Prostate gland (tissue), 2 donors: Measurements from ENCODE around the gene SNRPA1.

ENCODE experiments used
- POLR2A ChIP-seq: fragments of 450-650 bp; IDR thresholded peaks from one replicate; pipeline ENCODE4 v1.6.1; 2016; ENCODE audit warnings: antibody characterized with exemption, mild to moderate bottlenecking
- POLR2AphosphoS5 ChIP-seq: sonication (generic); formaldehyde crosslinking; IDR thresholded peaks from one replicate; pipeline ENCODE4 v1.6.1; 2017; ENCODE audit warnings: antibody characterized with exemption
- TF ChIP-seq, protein P1 (sequence below), 4 experiments: fragments of 200-600 bp in 2 of 4; fragments of 450-650 bp in 2 of 4; sonication (generic) in 2 of 4; IDR thresholded peaks; 1 replicate in 3 of 4; 2 replicates in 1 of 4; pipeline ENCODE4 v1.5.1; 2016 to 2019; ENCODE audit warnings: antibody characterized with exemption in 4 of 4, mild to moderate bottlenecking in 2 of 4, moderate library complexity in 2 of 4

DNA sequence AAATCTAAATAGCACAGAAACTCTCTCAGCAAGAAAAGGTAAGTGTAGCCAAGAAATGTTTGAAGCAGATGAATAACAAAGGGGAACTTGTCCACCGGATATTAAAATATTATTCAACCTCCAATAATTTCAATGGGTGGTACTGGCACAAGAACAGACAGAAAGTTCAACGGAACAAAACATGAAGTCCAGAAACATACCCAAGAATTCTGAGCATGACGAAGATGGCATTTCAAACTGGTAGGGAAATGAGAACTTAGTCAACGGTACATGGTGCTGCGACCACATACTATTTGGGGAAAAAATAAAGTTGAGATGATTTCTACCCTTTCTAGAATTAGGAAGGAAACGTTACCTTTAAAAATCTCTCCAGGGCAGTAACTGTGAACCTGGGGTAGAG lies 48.7 kb downstream of the SNRPA1 start:
- no peak for TF ChIP-seq POLR2AphosphoS5
- TF ChIP-seq, protein P1, sequence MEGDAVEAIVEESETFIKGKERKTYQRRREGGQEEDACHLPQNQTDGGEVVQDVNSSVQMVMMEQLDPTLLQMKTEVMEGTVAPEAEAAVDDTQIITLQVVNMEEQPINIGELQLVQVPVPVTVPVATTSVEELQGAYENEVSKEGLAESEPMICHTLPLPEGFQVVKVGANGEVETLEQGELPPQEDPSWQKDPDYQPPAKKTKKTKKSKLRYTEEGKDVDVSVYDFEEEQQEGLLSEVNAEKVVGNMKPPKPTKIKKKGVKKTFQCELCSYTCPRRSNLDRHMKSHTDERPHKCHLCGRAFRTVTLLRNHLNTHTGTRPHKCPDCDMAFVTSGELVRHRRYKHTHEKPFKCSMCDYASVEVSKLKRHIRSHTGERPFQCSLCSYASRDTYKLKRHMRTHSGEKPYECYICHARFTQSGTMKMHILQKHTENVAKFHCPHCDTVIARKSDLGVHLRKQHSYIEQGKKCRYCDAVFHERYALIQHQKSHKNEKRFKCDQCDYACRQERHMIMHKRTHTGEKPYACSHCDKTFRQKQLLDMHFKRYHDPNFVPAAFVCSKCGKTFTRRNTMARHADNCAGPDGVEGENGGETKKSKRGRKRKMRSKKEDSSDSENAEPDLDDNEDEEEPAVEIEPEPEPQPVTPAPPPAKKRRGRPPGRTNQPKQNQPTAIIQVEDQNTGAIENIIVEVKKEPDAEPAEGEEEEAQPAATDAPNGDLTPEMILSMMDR (IDR thresholded peaks at IDR 0.05) = no peak
- no peak for TF ChIP-seq POLR2A
